Measurements from ENCODE around the gene ITPR2. TPM values are rescaled to one million over a fixed set of nuclear protein-coding genes. Genes with fewer than 3 reads are reported as not detected.

The ITPR2 gene
- total and polyA plus RNA-seq, 2 of the 8 experiments (the other 6 are each of a cell fraction or from before 2014, with no cell fraction given), result 4.1 to 48.3 TPM

GRCh38 chr12:26403601-26404000 lies 429.4 kb downstream of the ITPR2 start:
- ChIA-PET POLR2A (ENCODE audit: partially characterized antibody) (no interaction called here), CTCF (ENCODE audit: partially characterized antibody) (interaction anchor here (0.9 to 2.5 kb wide), 7 partner anchors 9 to 296 kb away, joined by 3 to 10 read pairs (median 4); no protein-coding TSS in a partner anchor)
- no peak overlapping the region for H2AK5ac ChIP-seq (ENCODE audit: low read depth, low read length)
- H3K27ac ChIP-seq (ENCODE audit: low read depth, low read length), result no peak overlapping the region
- H4K20me1 ChIP-seq (replicated peaks in 1 of 2; ENCODE audit: control insufficient read depth in 1 of 2, insufficient read depth in 2 of 2, low read length in 2 of 2), result no peaks in the 10 kb centered on the region
- H3K23me2 ChIP-seq (ENCODE audit: low read depth, low read length), result no peaks in the 10 kb centered on the region
- H4K5ac ChIP-seq (ENCODE audit: insufficient read length, low read depth, low read length), result no peak overlapping the region
- H3K79me2 ChIP-seq (ENCODE audit: control insufficient read depth in 1 of 2, insufficient read depth in 2 of 2, low read length in 2 of 2), result no peaks in the 10 kb centered on the region
- H3K79me1 ChIP-seq (ENCODE audit: low read depth, low read length), result no peaks in the 10 kb centered on the region
- no peak overlapping the region for H3K4me3 ChIP-seq (ENCODE audit: extremely low read depth in 1 of 4, insufficient read depth in 2 of 4, low read depth in 3 of 4, low read length in 4 of 4)
- no peak overlapping the region for H2BK5ac ChIP-seq (ENCODE audit: low read depth, low read length)
- DNase-seq (ENCODE audit: low read depth in 1 of 2, low spot score in 2 of 2) (no peak), FAIRE-seq (no peak)
- no peak overlapping the region for H4K91ac ChIP-seq (replicated peaks; ENCODE audit: insufficient read length, low read length)
- no peak for TF ChIP-seq SUZ12 (IDR thresholded peaks at IDR 0.05; ENCODE audit: low read length)
- no peak overlapping the region for H4K8ac ChIP-seq (ENCODE audit: extremely low read depth, insufficient read depth, low read length)
- H3K4me1 ChIP-seq (replicated peaks in 1 of 4; ENCODE audit: control insufficient read depth in 3 of 4, insufficient read depth in 4 of 4, low read length in 3 of 4), result no peaks in the 10 kb centered on the region
- no peaks in the 10 kb centered on the region for H3K36me3 ChIP-seq (ENCODE audit: control insufficient read depth in 2 of 4, insufficient read depth in 4 of 4, low read length in 3 of 4)
- no peak overlapping the region for H3K4me2 ChIP-seq (ENCODE audit: insufficient read depth in 1 of 2, low read depth in 2 of 2, low read length in 2 of 2)
- no peaks in the 10 kb centered on the region for H3K27me3 ChIP-seq (replicated peaks in 1 of 4; ENCODE audit: control insufficient read depth in 3 of 4, extremely low read depth in 1 of 4, insufficient read depth in 3 of 4, low read length in 3 of 4)
- WGBS, 2 experiments (ENCODE audit: extremely low coverage in 1 of 2, insufficient coverage in 1 of 2, insufficient read length in 1 of 2, insufficient replicate concordance in 2 of 2, low coverage in 1 of 2, low lambda C conversion rate in 2 of 2, missing lambda C conversion rate in 1 of 2), result 92% methylated on average over 5 of the region's 5 CpGs; no CpG with 5 or more reads in 1 of the 2 experiments
- no peak overlapping the region for H2BK15ac ChIP-seq (ENCODE audit: low read length)
- no peak overlapping the region for H3K18ac ChIP-seq (ENCODE audit: extremely low read depth, low read length)
- H3K9ac ChIP-seq (replicated peaks in 1 of 4; ENCODE audit: extremely low read depth in 1 of 4, low read depth in 3 of 4, low read length in 3 of 4), result no peak overlapping the region
- H3K14ac ChIP-seq (ENCODE audit: insufficient read length), result no peak overlapping the region
- H2BK12ac ChIP-seq (ENCODE audit: low read depth, low read length), result no peak overlapping the region
- H2BK20ac ChIP-seq (ENCODE audit: low read length), result no peak overlapping the region
- H3K23ac ChIP-seq (ENCODE audit: insufficient read length), result no peak overlapping the region
- no peak overlapping the region for H3K4ac ChIP-seq (replicated peaks; ENCODE audit: insufficient read length, low read depth, low read length)
- H3K9me3 ChIP-seq (ENCODE audit: insufficient read depth in 2 of 2, low read depth in 1 of 2, low read length in 1 of 2), result no peaks in the 10 kb centered on the region
- H2AFZ ChIP-seq (ENCODE audit: low read length), result no peak overlapping the region
- H3K56ac ChIP-seq (replicated peaks; ENCODE audit: insufficient read length, low read depth, low read length), result no peak overlapping the region
- no peak overlapping the region for H2BK120ac ChIP-seq (replicated peaks; ENCODE audit: low read depth, low read length)
